Common myeloid progenitor, CD34-positive (primary cell): ENCODE results near the gene CFAP54.
"Not testable (repeated sequence)": the region's sequence is repeated elsewhere in the genome, so short reads cannot be mapped to it uniquely, and the experiment has no call there.

ENCODE experiments used
- CTCF ChIA-PET: fragments of 350-600 bp; sonication (Branson Sonifier 250); formaldehyde crosslinking; loops from one replicate; lab custom pipeline; 2021; ENCODE audit warnings: antibody characterized with exemption; lab: Charles Lee
- POLR2A ChIA-PET: fragments of 350-600 bp; sonication (Branson Sonifier 250); formaldehyde crosslinking; loops from one replicate; lab custom pipeline; 2021; ENCODE audit warnings: antibody characterized with exemption; lab: Charles Lee
- DNase-seq, 3 donors: peaks; one replicate each; pipeline versions ENCODE4 v3.0.0 to v3.0.0-alpha.2; 2013
- H3K27ac ChIP-seq, 2 experiments: 1 replicate in 1 of 2; 2 replicates in 1 of 2; pipeline ENCODE4 v1.7.0; 2013; ENCODE audit warnings: inconsistent platforms in 2 of 2, low read length in 2 of 2, mild to moderate bottlenecking in 2 of 2, low read depth in 1 of 2, moderate library complexity in 1 of 2; ENCODE audit not compliant: severe bottlenecking in 2 of 2, insufficient read depth in 1 of 2, poor library complexity in 1 of 2
- H3K27me3 ChIP-seq, 5 experiments: replicated peaks in 2 of 5; 1 replicate in 3 of 5; 2 replicates in 2 of 5; pipeline versions ENCODE4 v1.6.1 to v1.7.0; 2013; ENCODE audit warnings: low read length in 4 of 5, mild to moderate bottlenecking in 2 of 5, moderate library complexity in 2 of 5, inconsistent platforms in 1 of 5; ENCODE audit not compliant: insufficient read depth in 5 of 5, control insufficient read depth in 4 of 5
- H3K36me3 ChIP-seq, 4 experiments: 1 replicate in 2 of 4; 2 replicates in 2 of 4; pipeline versions ENCODE4 v1.6.1 to v1.7.0; 2013; ENCODE audit warnings: low read length in 3 of 4, control low read depth in 1 of 4, mild to moderate bottlenecking in 1 of 4; ENCODE audit not compliant: control insufficient read depth in 4 of 4, insufficient read depth in 4 of 4
- H3K4me1 ChIP-seq, 4 experiments: 1 replicate in 3 of 4; 2 replicates in 1 of 4; pipeline versions ENCODE4 v1.6.1 to v1.7.1; 2013; ENCODE audit warnings: low read length in 3 of 4, mild to moderate bottlenecking in 3 of 4, control low read depth in 1 of 4, inconsistent platforms in 1 of 4, moderate library complexity in 1 of 4; ENCODE audit not compliant: control insufficient read depth in 4 of 4, insufficient read depth in 4 of 4; ENCODE audit errors: control extremely low read depth in 1 of 4
- H3K4me3 ChIP-seq, 7 experiments: 1 replicate in 4 of 7; 2 replicates in 3 of 7; pipeline versions ENCODE4 v1.5.1 to v1.7.0; 2013; ENCODE audit warnings: mild to moderate bottlenecking in 7 of 7, low read length in 6 of 7, moderate library complexity in 6 of 7, inconsistent platforms in 2 of 7, low read depth in 2 of 7, control low read depth in 1 of 7; ENCODE audit not compliant: insufficient read depth in 4 of 7, control insufficient read depth in 1 of 7; ENCODE audit errors: extremely low read depth in 1 of 7
- H3K9me3 ChIP-seq, 5 experiments: 1 replicate in 4 of 5; 2 replicates in 1 of 5; pipeline versions ENCODE4 v1.6.1 to v1.7.1; 2013; ENCODE audit warnings: low read length in 4 of 5, mild to moderate bottlenecking in 2 of 5, inconsistent platforms in 1 of 5, low read depth in 1 of 5, moderate library complexity in 1 of 5; ENCODE audit not compliant: control insufficient read depth in 4 of 5, insufficient read depth in 2 of 5; ENCODE audit errors: control extremely low read depth in 1 of 5
- WGBS: methylation state at CpG from one replicate; pipeline ENCODE4 v1.1.5; 2013; ENCODE audit not compliant: insufficient coverage; 5-methylcytosine and 5-hydroxymethylcytosine counted together

The CFAP54 gene

GRCh38 chr12:96675519-96675918 is 186.1 kb downstream of the CFAP54 start:
- H3K27ac ChIP-seq, CTCF ChIA-PET, H3K36me3 ChIP-seq, H3K9me3 ChIP-seq, POLR2A ChIA-PET, H3K4me3 ChIP-seq, H3K4me1 ChIP-seq, H3K27me3 ChIP-seq, DNase-seq: not testable (repeated sequence)
- WGBS, result no CpG with 5 or more reads among the region's 3 CpGs

GRCh38 chr12:96677363-96677762 is 188.0 kb downstream of the CFAP54 start:
- no peak overlapping the region for H3K27ac ChIP-seq
- H3K36me3 ChIP-seq, result no peaks in the 10 kb centered on the region
- POLR2A ChIA-PET, result no interaction called here
- no peak for DNase-seq
- H3K4me1 ChIP-seq, result no peaks in the 10 kb centered on the region
- H3K9me3 ChIP-seq, result no peaks in the 10 kb centered on the region
- CTCF ChIA-PET, result no interaction called here
- H3K4me3 ChIP-seq, result no peak overlapping the region
- 89% methylated on average over 1 of the region's 1 CpG for WGBS
- H3K27me3 ChIP-seq, result peaks cover 0 to 4% (median 0%) of the 10 kb centered on the region in 5 experiments

- WGBS, result 80% methylated on average over 1 of the region's 4 CpGs
- Histone ChIP-seq H3K9me3 (no peaks in the 10 kb centered on the region), H3K4me3 (no peak overlapping the region), H3K27me3 (peaks cover 0 to 6% (median 0%) of the 10 kb centered on the region in 5 experiments), H3K36me3 (no peaks in the 10 kb centered on the region), H3K27ac (no peak overlapping the region), H3K4me1 (no peaks in the 10 kb centered on the region)
- ChIA-PET CTCF (no interaction called here), POLR2A (no interaction called here)
- no peak for DNase-seq
Observed at GRCh38 chr12:96687719-96688118, 198.3 kb downstream of the CFAP54 start.

- Histone ChIP-seq H3K4me1 (no peaks in the 10 kb centered on the region), H3K4me3 (no peak overlapping the region), H3K36me3 (no peaks in the 10 kb centered on the region), H3K27me3 (peaks cover 0 to 4% (median 0%) of the 10 kb centered on the region in 5 experiments), H3K9me3 (no peaks in the 10 kb centered on the region), H3K27ac (no peak overlapping the region)
- 97% methylated on average over 5 of the region's 5 CpGs for WGBS
- DNase-seq, result no peak
- POLR2A ChIA-PET, result no interaction called here
- CTCF ChIA-PET, result no interaction called here
Observed at GRCh38 chr12:96698521-96698920, 209.1 kb downstream of the CFAP54 start.

GRCh38 chr12:96698965-96699364 is 209.6 kb downstream of the CFAP54 start:
- no peak overlapping the region for H3K27ac ChIP-seq
- H3K9me3 ChIP-seq, result no peaks in the 10 kb centered on the region
- no peak for DNase-seq
- ChIA-PET POLR2A (no interaction called here), CTCF (no interaction called here)
- 92% methylated on average over 8 of the region's 8 CpGs for WGBS
- H3K4me3 ChIP-seq, result no peak overlapping the region
- no peaks in the 10 kb centered on the region for H3K36me3 ChIP-seq
- peaks cover 0 to 4% (median 0%) of the 10 kb centered on the region in 5 experiments for H3K27me3 ChIP-seq
- H3K4me1 ChIP-seq, result no peaks in the 10 kb centered on the region

GRCh38 chr12:96701856-96702255 is 212.5 kb downstream of the CFAP54 start:
- no peaks in the 10 kb centered on the region for H3K4me1 ChIP-seq
- DNase-seq, result no peak
- POLR2A ChIA-PET, result no interaction called here
- H3K27ac ChIP-seq, result no peak overlapping the region
- H3K9me3 ChIP-seq, result no peaks in the 10 kb centered on the region
- 95% methylated on average over 6 of the region's 6 CpGs for WGBS
- peaks cover 0 to 4% (median 0%) of the 10 kb centered on the region in 5 experiments for H3K27me3 ChIP-seq
- no peaks in the 10 kb centered on the region for H3K36me3 ChIP-seq
- CTCF ChIA-PET, result no interaction called here
- no peak overlapping the region for H3K4me3 ChIP-seq

DNA sequence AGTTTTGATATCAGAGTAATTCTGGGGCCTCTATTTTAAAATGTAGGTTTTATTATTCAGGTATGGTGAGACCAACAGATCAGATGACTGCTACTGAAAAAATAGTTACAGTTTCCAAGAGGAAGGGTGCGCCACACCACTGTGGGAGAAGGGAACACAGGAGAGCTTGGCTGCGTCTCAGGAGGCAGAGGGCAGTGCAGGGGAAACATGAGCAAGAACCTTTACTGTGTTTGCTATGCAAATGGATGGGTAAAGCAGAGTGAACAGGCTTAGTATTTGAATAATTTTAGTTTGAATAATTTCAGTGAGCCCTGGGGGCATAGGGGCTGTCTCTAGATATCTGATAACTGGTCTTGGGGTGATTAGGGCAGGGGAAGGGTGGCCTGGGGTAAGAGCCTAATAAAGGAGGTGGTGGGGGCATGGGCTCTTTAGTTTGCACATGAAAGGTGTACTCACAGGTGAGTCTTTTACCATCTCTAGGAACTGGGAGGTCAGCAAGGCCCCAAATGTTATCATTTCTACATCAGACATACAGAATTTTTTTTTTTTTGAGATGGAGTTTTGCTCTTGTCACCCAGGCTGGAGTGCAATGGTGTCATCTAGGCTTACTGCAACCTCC is 220.9 kb downstream of the CFAP54 start:
- H3K27me3 ChIP-seq, result peaks cover 0 to 2% (median 0%) of the 10 kb centered on the region in 5 experiments
- H3K4me3 ChIP-seq, result no peak overlapping the region
- WGBS, result 100% methylated on average over 2 of the region's 2 CpGs
- H3K27ac ChIP-seq, result no peak overlapping the region
- no peaks in the 10 kb centered on the region for H3K36me3 ChIP-seq
- CTCF ChIA-PET, result no interaction called here
- DNase-seq, result no peak
- no peaks in the 10 kb centered on the region for H3K4me1 ChIP-seq
- no peaks in the 10 kb centered on the region for H3K9me3 ChIP-seq
- POLR2A ChIA-PET, result no interaction called here
